MM.1S (cell line): ENCODE results near the gene VAV2.

ENCODE experiments used
- DNase-seq: peaks from one replicate; pipeline ENCODE4 v3.0.0-alpha.2; 2015
- H2AFZ ChIP-seq: fragments of 300-600 bp; sonication (generic); 2 replicates; pipeline ENCODE4 v1.6.0; 2016; ENCODE audit warnings: antibody characterized with exemption, low read length
- H3F3A ChIP-seq: fragments of 300-600 bp; sonication (generic); 2 replicates; pipeline ENCODE4 v1.6.1; 2016; ENCODE audit warnings: mild to moderate bottlenecking, antibody characterized with exemption, low read length, moderate library complexity, mixed read lengths; ENCODE audit not compliant: insufficient read depth
- H3K27ac ChIP-seq: fragments of 300-600 bp; sonication (generic); 2 replicates; pipeline ENCODE4 v1.5.1; 2016; ENCODE audit warnings: mild to moderate bottlenecking, low read length
- H3K27me3 ChIP-seq: fragments of 300-600 bp; sonication (generic); replicated peaks from 2 replicates; pipeline ENCODE4 v1.6.0; 2016; ENCODE audit warnings: low read length; ENCODE audit not compliant: insufficient read depth
- H3K36me3 ChIP-seq: fragments of 300-600 bp; sonication (generic); replicated peaks from 2 replicates; pipeline ENCODE4 v1.6.1; 2016; ENCODE audit warnings: mild to moderate bottlenecking, low read length, mixed read lengths; ENCODE audit not compliant: insufficient read depth
- H3K4me1 ChIP-seq: fragments of 300-600 bp; sonication (generic); 2 replicates; pipeline ENCODE4 v1.6.1; 2016; ENCODE audit warnings: low read length, mixed read lengths
- H3K4me2 ChIP-seq: fragments of 300-600 bp; sonication (generic); 2 replicates; pipeline ENCODE4 v1.6.0; 2016; ENCODE audit warnings: low read depth, low read length
- H3K4me3 ChIP-seq: fragments of 300-600 bp; sonication (generic); 2 replicates; pipeline ENCODE4 v1.5.1; 2016; ENCODE audit warnings: low read length, mixed read lengths
- H3K79me2 ChIP-seq: fragments of 300-600 bp; sonication (generic); 2 replicates; pipeline ENCODE4 v1.6.1; 2016; ENCODE audit warnings: mixed run types, low read length, mixed read lengths
- H3K9ac ChIP-seq: fragments of 300-600 bp; sonication (generic); 2 replicates; pipeline ENCODE4 v1.6.1; 2016; ENCODE audit warnings: low read length, mixed read lengths
- H3K9me2 ChIP-seq: fragments of 300-600 bp; sonication (generic); replicated peaks from 2 replicates; pipeline ENCODE4 v1.6.1; 2016; ENCODE audit warnings: mild to moderate bottlenecking, low read length, mixed read lengths; ENCODE audit not compliant: insufficient read depth
- H3K9me3 ChIP-seq: fragments of 300-600 bp; sonication (generic); replicated peaks from 2 replicates; pipeline ENCODE4 v1.6.1; 2016; ENCODE audit warnings: mild to moderate bottlenecking, low read length, mixed read lengths; ENCODE audit not compliant: insufficient read depth
- H4K20me1 ChIP-seq: fragments of 300-600 bp; sonication (generic); 2 replicates; pipeline ENCODE4 v1.6.1; 2016; ENCODE audit warnings: mild to moderate bottlenecking, low read length, moderate library complexity, mixed read lengths; ENCODE audit not compliant: insufficient read depth
- EZH2 ChIP-seq: fragments of 300-600 bp; sonication (generic); optimal IDR thresholded peaks from 2 replicates; pipeline ENCODE3; 2017; ENCODE audit warnings: low read depth, mild to moderate bottlenecking, antibody characterized with exemption, low read length, mixed read lengths
- EZH2phosphoT487 ChIP-seq: fragments of 300-600 bp; sonication (generic); IDR thresholded peaks from 2 replicates; pipeline ENCODE4 v1.6.1; 2018; ENCODE audit warnings: antibody characterized with exemption, low read length
- TF ChIP-seq, protein P1 (sequence below): fragments of 300-600 bp; sonication (generic); IDR thresholded peaks from 2 replicates; pipeline ENCODE4 v1.5.1; 2016; ENCODE audit warnings: antibody characterized with exemption, low read length, mixed read lengths

The VAV2 gene

DNA sequence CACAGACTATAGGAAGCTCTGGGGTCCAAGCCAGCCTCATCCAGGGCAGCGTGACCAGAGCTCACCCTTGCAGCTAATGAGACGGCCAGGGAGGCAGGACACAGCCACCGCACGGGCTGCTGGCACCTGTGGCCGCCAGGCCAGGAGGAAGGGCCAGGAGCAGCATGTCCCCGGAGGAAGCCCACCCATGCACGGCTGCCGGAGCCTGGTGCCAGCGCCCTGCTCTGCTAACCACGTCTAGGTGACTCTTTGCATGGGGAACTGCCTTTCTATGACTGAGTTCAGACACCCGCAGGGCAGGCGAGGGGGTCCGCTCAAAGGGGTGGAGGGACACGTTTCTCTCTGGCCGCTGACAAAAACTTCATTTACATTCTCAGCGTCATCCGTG, 185.5 kb downstream of the VAV2 start:
- no peaks in the 10 kb centered on the region for H3K36me3 ChIP-seq
- H3K4me2 ChIP-seq, result no peak overlapping the region
- no peaks in the 10 kb centered on the region for H4K20me1 ChIP-seq
- no peaks in the 10 kb centered on the region for H3K9me3 ChIP-seq
- no peaks in the 10 kb centered on the region for H3F3A ChIP-seq
- no peak overlapping the region for H2AFZ ChIP-seq
- no peak for TF ChIP-seq EZH2phosphoT487
- TF ChIP-seq, protein P1, sequence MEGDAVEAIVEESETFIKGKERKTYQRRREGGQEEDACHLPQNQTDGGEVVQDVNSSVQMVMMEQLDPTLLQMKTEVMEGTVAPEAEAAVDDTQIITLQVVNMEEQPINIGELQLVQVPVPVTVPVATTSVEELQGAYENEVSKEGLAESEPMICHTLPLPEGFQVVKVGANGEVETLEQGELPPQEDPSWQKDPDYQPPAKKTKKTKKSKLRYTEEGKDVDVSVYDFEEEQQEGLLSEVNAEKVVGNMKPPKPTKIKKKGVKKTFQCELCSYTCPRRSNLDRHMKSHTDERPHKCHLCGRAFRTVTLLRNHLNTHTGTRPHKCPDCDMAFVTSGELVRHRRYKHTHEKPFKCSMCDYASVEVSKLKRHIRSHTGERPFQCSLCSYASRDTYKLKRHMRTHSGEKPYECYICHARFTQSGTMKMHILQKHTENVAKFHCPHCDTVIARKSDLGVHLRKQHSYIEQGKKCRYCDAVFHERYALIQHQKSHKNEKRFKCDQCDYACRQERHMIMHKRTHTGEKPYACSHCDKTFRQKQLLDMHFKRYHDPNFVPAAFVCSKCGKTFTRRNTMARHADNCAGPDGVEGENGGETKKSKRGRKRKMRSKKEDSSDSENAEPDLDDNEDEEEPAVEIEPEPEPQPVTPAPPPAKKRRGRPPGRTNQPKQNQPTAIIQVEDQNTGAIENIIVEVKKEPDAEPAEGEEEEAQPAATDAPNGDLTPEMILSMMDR, result no peak
- no peak for TF ChIP-seq EZH2
- no peak for DNase-seq
- peaks cover 39% of the 10 kb centered on the region for H3K27me3 ChIP-seq
- H3K9me2 ChIP-seq, result no peaks in the 10 kb centered on the region
- H3K27ac ChIP-seq, result no peak overlapping the region
- H3K9ac ChIP-seq, result no peak overlapping the region
- no peaks in the 10 kb centered on the region for H3K79me2 ChIP-seq
- no peaks in the 10 kb centered on the region for H3K4me1 ChIP-seq
- no peak overlapping the region for H3K4me3 ChIP-seq

DNA sequence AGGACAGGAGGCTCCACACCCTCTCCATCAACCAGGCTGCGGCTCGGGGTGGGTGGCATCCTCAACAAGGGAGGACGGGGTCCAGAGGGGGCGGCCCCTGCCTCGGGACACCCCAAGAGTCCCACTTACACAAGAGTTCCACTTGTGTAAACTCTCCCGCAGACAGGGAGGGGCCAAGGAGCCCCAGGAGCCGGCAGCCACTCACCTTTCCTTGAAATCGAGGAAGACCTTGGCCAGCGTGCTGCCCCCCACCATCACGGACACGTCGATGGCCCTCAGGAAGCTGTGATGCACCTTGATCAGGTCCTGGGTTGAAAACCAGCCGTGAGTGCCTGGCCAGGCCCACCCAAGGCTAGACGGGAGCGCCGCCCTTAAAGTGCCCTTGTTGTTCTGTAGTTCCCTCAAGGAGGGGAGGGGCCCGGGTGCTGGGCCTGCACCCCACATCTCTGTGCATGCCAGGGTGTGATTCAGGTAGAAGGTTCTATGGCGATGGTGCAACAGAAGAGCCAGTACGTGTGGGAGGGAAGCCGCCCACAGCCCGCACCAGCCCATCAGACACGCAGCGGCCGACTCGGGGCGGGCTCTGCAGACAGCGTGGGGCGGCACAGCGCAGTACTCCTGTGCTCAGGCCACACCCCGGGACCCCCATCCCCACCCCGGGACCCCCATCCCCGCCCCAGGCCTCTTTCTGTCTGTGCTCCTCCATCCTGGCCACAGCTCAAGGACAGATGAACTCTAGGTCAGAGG, 186.1 kb downstream of the VAV2 start:
- Histone ChIP-seq H3K9me3 (no peaks in the 10 kb centered on the region), H3K36me3 (no peaks in the 10 kb centered on the region), H3K27me3 (peaks cover 35% of the 10 kb centered on the region), H3K79me2 (no peaks in the 10 kb centered on the region), H3K9ac (no peak overlapping the region), H3K4me1 (no peaks in the 10 kb centered on the region), H2AFZ (no peak overlapping the region), H3K4me2 (no peak overlapping the region), H3K27ac (no peak overlapping the region), H4K20me1 (no peaks in the 10 kb centered on the region), H3F3A (no peaks in the 10 kb centered on the region), H3K4me3 (no peak overlapping the region), H3K9me2 (no peaks in the 10 kb centered on the region)
- DNase-seq, result no peak
- TF ChIP-seq, protein P1, result no peak
- TF ChIP-seq EZH2phosphoT487, result no peak

DNA sequence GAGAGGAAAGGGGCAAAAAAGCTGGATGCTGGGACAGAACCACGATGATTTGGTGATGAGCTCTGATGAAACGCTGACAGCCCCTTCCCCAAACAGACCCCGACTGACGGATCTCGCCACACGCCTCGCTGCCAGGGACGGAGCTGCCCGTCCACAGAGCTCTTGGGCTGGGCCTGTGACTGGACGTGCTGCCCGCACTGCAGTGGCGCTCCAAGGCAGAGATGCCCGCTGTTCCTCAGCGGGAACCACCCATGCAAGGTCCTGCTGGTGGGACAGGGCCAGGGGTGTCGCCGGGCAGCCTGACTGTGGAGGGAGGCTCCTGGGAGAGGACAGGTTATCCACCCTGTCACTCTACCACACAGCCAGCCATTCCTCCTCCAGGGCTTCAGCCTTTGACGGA, 187.9 kb downstream of the VAV2 start:
- H3K27ac ChIP-seq, result no peak overlapping the region
- TF ChIP-seq EZH2 (no peak), EZH2phosphoT487 (no peak)
- TF ChIP-seq, protein P1, result no peak
- no peak overlapping the region for H2AFZ ChIP-seq
- H3K9me2 ChIP-seq, result no peaks in the 10 kb centered on the region
- peaks cover 36% of the 10 kb centered on the region for H3K27me3 ChIP-seq
- H3K4me3 ChIP-seq, result no peak overlapping the region
- H3K4me2 ChIP-seq, result no peak overlapping the region
- no peaks in the 10 kb centered on the region for H3K36me3 ChIP-seq
- DNase-seq, result no peak
- H3K79me2 ChIP-seq, result no peaks in the 10 kb centered on the region
- H3F3A ChIP-seq, result no peaks in the 10 kb centered on the region
- H3K4me1 ChIP-seq, result no peaks in the 10 kb centered on the region
- no peaks in the 10 kb centered on the region for H4K20me1 ChIP-seq
- no peak overlapping the region for H3K9ac ChIP-seq
- no peaks in the 10 kb centered on the region for H3K9me3 ChIP-seq
